Right lobe of liver (tissue), 4 donors: Measurements from ENCODE around the gene PKM.

Experiments used
- POLR2A ChIP-seq: fragments of 450-650 bp; IDR thresholded peaks from one replicate; pipeline ENCODE4 v1.6.1; 2017; ENCODE audit warnings: antibody characterized with exemption, mild to moderate bottlenecking
- TF ChIP-seq, protein P1 (sequence below), 4 donors: fragments of 200-600 bp in 3 of 4; fragments of 450-650 bp in 1 of 4; IDR thresholded peaks; one replicate each; pipeline versions ENCODE4 v1.5.1 to v1.8.0; 2016 to 2022; ENCODE audit warnings: antibody characterized with exemption in 4 of 4, mild to moderate bottlenecking in 2 of 4
- donor health status: DM: no; HTN: no; CAD: no.
- donor health status: DM: no; HTN: no; CAD: no.
- donor health status: DM: no; HTN: yes; CAD: no.

DNA sequence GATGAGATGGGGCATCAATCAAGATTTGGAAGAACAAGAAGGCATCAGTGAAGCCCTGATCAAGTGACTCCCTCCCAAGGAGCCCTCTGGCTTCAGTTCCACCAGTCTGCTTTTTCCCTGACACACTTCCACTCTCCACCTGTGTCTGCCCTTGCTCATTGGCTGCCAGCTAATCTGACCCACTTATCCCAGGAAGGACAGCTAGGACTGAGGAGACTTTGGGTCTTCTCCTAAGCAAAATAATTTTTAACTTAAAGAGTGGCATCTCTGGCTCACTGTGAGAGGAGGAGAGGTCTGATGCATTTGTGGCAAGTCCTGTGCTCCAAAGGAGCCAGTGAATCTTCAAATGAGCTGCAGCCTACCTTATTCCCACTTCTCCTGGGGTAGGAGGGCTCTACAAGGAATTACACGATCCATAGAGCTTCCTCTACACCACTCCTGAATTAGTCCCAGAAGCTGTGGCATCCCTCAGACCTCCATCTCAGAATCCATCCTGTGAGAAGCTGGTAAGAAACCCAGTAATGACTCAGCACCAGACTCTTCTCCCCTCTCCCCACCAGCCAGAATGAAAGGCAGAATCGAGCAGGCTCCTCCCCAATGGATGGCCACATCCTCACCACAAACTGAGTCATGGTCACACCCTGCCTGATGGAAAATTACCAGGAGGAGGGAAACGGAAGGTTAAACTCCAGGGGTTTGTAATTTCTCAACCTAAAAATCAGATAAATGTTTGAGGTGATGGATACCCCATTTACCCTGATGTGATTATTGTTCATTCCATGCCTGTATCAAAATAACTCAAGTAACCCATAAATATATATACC lies 6.3 kb upstream of the PKM start:
- TF ChIP-seq POLR2A, result no peak
- TF ChIP-seq, protein P1, sequence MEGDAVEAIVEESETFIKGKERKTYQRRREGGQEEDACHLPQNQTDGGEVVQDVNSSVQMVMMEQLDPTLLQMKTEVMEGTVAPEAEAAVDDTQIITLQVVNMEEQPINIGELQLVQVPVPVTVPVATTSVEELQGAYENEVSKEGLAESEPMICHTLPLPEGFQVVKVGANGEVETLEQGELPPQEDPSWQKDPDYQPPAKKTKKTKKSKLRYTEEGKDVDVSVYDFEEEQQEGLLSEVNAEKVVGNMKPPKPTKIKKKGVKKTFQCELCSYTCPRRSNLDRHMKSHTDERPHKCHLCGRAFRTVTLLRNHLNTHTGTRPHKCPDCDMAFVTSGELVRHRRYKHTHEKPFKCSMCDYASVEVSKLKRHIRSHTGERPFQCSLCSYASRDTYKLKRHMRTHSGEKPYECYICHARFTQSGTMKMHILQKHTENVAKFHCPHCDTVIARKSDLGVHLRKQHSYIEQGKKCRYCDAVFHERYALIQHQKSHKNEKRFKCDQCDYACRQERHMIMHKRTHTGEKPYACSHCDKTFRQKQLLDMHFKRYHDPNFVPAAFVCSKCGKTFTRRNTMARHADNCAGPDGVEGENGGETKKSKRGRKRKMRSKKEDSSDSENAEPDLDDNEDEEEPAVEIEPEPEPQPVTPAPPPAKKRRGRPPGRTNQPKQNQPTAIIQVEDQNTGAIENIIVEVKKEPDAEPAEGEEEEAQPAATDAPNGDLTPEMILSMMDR (IDR thresholded peaks at IDR 0.05), result no peak
